ENCODE measurements around the gene IL21R. TPM values are rescaled to one million over a fixed set of nuclear protein-coding genes. Genes with fewer than 3 reads are reported as not detected.

The IL21R gene
- total and polyA plus RNA-seq, 5 experiments from 2014 or later: 26.5 to 47.1 (median 29.4) TPM

DNA sequence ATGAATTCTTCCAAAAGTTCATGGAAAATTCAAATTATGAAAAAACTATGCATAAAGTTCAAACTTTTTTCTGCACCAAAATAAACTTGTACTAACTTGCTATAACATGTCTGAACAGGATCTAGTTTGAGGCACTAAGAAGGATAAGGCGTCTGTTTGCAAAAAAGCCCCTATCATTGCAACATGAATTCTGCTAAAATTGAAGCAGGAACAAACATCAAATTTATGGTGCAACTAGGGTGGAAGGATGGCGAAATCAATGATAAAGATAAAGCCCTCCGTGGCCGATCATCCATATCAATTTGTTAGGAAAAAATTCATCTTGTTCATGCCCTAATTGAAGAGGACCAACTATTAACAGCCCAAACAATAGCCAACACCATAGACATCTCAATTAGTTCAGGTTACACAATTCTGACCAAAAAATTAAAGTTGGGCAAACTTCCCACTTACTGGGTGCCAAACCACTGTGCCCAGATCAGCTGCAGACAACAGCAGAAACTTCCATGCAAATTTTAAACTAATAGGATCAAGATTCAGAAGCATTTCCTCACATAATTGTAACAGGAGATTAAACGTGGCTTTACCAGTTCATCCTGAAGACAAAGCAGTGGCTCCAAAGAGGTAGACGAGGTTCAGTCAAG is 12.9 kb downstream of the IL21R start:
- peak overlapping the region in 9 of 10 donors; percentile 27 to 95 (median 65) for H3K27ac Mint-ChIP-seq
- H3K27me3 Mint-ChIP-seq: no peaks in the 10 kb centered on the region
- H3K9me3 Mint-ChIP-seq: peaks cover 0 to 14% (median 3%) of the 10 kb centered on the region in 9 donors
- H3K4me3 Mint-ChIP-seq: peak overlapping the region in 1 of 10 donors; percentile 9
- H3K36me3 Mint-ChIP-seq: peaks cover 18 to 69% (median 49%) of the 10 kb centered on the region in 3 donors
- DNase-seq: no peak
- ATAC-seq: no peak
- POLR2A ChIA-PET: interaction anchor here (0.9 kb wide), 1 partner anchor 9 kb away, joined by 3 read pairs; no protein-coding TSS in a partner anchor
- peaks cover 29 to 70% (median 62%) of the 10 kb centered on the region in 4 donors for H3K4me1 Mint-ChIP-seq

DNA sequence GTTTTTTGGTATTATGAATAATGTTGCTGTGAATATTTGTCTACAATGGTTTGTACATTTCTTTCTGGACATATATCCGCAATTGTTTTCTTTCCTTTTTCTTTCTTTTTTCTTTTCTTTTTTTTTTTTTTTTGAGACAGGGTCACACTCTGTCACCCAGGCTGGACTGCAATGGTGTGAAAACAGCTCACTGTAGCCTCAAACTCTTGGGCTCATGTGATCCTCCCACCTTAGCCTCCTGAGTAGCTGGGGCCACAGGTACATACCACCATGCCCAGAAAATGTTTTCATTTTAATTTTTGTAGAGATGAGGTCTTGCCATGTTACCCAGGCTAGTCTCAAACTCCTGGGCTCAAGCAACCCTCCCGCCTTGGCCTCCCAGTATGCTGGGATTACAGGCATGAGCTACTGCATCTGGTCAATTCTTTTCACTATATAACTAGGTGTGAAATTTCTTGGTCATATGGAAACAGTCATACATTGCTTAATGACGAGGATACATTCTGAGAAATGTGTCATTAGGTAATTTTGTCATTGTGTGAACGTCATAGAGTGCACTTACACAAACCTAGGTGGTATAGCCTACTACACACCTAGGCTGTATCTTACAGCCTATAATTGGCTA is 15.2 kb downstream of the IL21R start:
- peaks cover 20 to 55% (median 50%) of the 10 kb centered on the region in 4 donors for H3K4me1 Mint-ChIP-seq
- no peak overlapping the region for H3K4me3 Mint-ChIP-seq
- POLR2A ChIA-PET: interaction anchor here (1.7 kb wide), 1 partner anchor 13 kb away, joined by 4 read pairs; no protein-coding TSS in a partner anchor
- H3K27me3 Mint-ChIP-seq: no peaks in the 10 kb centered on the region
- DNase-seq (no peak), ATAC-seq (no peak)
- peaks cover 0 to 29% (median 13%) of the 10 kb centered on the region in 9 donors for H3K9me3 Mint-ChIP-seq
- H3K36me3 Mint-ChIP-seq: peaks cover 27 to 65% (median 53%) of the 10 kb centered on the region in 3 donors
- peak overlapping the region in 8 of 10 donors; percentile 16 to 95 (median 66) for H3K27ac Mint-ChIP-seq

DNA sequence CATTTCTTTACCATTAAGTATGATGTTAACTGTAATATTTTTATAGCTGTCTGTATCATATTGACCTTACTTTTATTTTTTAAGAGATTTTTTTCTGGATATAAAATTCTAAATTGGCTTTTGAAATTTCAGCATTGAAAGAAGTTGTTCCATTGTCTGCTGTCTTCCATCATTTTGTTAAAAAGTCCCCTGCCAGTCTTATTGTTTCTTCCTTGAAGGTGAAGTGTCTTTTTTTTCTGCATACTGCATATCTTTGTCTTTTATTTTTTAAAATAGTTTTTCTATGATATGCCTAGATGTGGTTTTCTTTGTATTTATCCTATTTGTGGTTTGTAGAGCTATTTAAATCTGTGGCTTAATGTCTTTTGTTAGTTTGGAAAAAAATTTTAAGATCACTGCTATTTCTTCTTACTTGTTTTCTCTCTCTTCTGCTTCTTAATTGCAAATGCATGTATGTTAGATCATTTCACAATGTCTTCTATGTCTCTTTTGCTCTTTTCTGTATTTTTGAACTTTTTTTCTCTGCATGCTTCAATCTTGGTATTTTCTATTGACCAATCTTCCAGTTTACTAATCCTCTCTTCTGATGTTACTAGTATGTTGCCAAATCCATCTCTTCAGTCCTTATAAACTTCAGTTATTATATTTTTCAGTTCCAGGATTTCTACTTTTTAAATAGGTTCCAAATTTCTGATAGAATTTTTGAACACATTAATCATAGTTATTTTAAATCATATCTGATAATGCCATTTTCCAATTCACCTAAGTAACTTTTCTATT is 20.2 kb downstream of the IL21R start:
- H3K27ac Mint-ChIP-seq: peak overlapping the region in 5 of 10 donors; percentile 13 to 80 (median 49)

GRCh38 chr16:27424772-27425498 is 23.0 kb downstream of the IL21R start:
- Mint-ChIP-seq H3K9me3 (peaks cover 3 to 35% (median 20%) of the 10 kb centered on the region in 9 donors), H3K4me3 (no peak overlapping the region), H3K4me1 (peaks cover 15 to 66% (median 49%) of the 10 kb centered on the region in 4 donors), H3K27me3 (no peaks in the 10 kb centered on the region), H3K36me3 (peaks cover 19 to 50% (median 42%) of the 10 kb centered on the region in 3 donors), H3K27ac (peak overlapping the region; percentile 17 to 90 (median 80))
- DNase-seq: no peak
- no peak for ATAC-seq
- POLR2A ChIA-PET: interaction anchor here (1.1 to 3.9 kb wide), 2 partner anchors 22 to 247 kb away, joined by 3 to 23 read pairs; partner anchors contain the start of gene IL21R

More for the DNA sequence above, 20.2 kb downstream of the IL21R start:
- peak overlapping the region in 2 of 10 donors; percentile 34 to 42 for H3K4me3 Mint-ChIP-seq
- H3K9me3 Mint-ChIP-seq: peaks cover 3 to 35% (median 20%) of the 10 kb centered on the region in 9 donors
- H3K27me3 Mint-ChIP-seq: no peaks in the 10 kb centered on the region
- DNase-seq (peak in 1 of 10 donors; percentile 41), ATAC-seq (no peak)
- H3K36me3 Mint-ChIP-seq: peaks cover 19 to 65% (median 50%) of the 10 kb centered on the region in 3 donors
- POLR2A ChIA-PET: interaction anchor here (0.9 to 1.7 kb wide), 3 partner anchors 15 to 25 kb away, joined by 3 to 6 read pairs (median 5); no protein-coding TSS in a partner anchor
- H3K4me1 Mint-ChIP-seq: peaks cover 11 to 53% (median 40%) of the 10 kb centered on the region in 4 donors

DNA sequence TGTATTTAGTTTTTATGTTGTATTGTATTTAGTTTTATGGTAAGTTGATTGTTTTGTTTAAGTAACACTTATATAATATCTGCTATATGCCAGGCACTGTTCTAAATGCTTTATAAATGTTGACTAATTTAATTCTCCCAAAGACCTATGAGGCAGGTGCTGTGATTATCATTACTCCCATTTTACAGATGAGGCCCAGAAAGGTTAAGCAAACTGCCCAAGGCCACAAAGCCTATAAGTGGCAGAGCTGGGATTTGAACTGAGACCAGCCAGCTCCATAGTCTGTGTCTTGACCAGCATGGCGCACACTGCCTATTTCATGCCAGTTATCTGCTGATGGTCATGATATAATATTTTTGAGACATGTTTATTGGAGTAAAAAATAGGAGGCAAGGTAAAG is 24.0 kb downstream of the IL21R start:
- Mint-ChIP-seq H3K27ac (peak overlapping the region; percentile 16 to 91 (median 82)), H3K4me3 (peak overlapping the region in 5 of 10 donors; percentile 2 to 58 (median 22)), H3K36me3 (peaks cover 12 to 49% (median 31%) of the 10 kb centered on the region in 3 donors), H3K27me3 (no peaks in the 10 kb centered on the region), H3K4me1 (peaks cover 17 to 72% (median 49%) of the 10 kb centered on the region in 4 donors), H3K9me3 (peaks cover 2 to 27% (median 15%) of the 10 kb centered on the region in 9 donors)
- ATAC-seq (no peak), DNase-seq (no peak)
- POLR2A ChIA-PET: interaction anchor here (1.8 to 3.9 kb wide), 2 partner anchors 20 to 23 kb away, joined by 6 to 23 read pairs; partner anchors contain the start of gene IL21R

GRCh38 chr16:27426423-27427408 is 24.7 kb downstream of the IL21R start:
- DNase-seq (peak in 7 of 10 donors; percentile 44 to 84 (median 55)), ATAC-seq (peak; percentile 95 to 96)
- POLR2A ChIA-PET: interaction anchor here (1.1 to 3.9 kb wide), 4 partner anchors 19 to 24 kb away, joined by 3 to 23 read pairs (median 4); partner anchors contain the start of gene IL21R
- peak overlapping the region in 9 of 10 donors; percentile 2 to 58 (median 32) for H3K4me3 Mint-ChIP-seq
- H3K9me3 Mint-ChIP-seq: peaks cover 2 to 20% (median 10%) of the 10 kb centered on the region in 9 donors
- peaks cover 9 to 50% (median 26%) of the 10 kb centered on the region in 3 donors for H3K36me3 Mint-ChIP-seq
- H3K27me3 Mint-ChIP-seq: no peaks in the 10 kb centered on the region
- H3K4me1 Mint-ChIP-seq: peaks cover 17 to 80% (median 50%) of the 10 kb centered on the region in 4 donors
- H3K27ac Mint-ChIP-seq: peak overlapping the region; percentile 60 to 91 (median 82)

DNA sequence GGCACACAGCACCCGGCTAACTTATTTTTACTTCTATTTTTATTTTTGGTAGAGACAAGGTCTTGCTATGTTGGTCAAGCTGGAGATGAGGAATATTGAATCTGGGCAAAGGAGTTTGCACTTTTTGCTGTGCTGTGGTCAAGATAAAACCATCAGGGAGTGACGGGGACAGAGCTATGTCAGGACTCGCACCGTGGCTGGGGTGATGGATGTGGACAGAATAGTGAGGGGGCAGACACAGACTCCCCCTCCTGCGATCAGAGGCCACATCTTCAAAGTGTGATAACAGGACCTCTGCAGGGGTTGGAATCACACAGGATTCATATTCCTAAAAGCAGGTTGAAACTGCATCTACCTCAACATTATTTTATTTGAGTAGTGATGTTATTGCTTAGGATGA is 25.6 kb downstream of the IL21R start:
- Mint-ChIP-seq H3K4me1 (peaks cover 17 to 85% (median 56%) of the 10 kb centered on the region in 4 donors), H3K4me3 (peak overlapping the region in 2 of 10 donors; percentile 19 to 36), H3K36me3 (peaks cover 1 to 50% (median 22%) of the 10 kb centered on the region in 3 donors), H3K27me3 (no peaks in the 10 kb centered on the region), H3K27ac (peak overlapping the region in 6 of 10 donors; percentile 15 to 90 (median 50)), H3K9me3 (peaks cover 0 to 12% (median 2%) of the 10 kb centered on the region in 9 donors)
- POLR2A ChIA-PET: interaction anchor here (1.1 to 3.9 kb wide), 4 partner anchors 19 to 24 kb away, joined by 3 to 23 read pairs (median 4); partner anchors contain the start of gene IL21R
- no peak for DNase-seq
- no peak for ATAC-seq

DNA sequence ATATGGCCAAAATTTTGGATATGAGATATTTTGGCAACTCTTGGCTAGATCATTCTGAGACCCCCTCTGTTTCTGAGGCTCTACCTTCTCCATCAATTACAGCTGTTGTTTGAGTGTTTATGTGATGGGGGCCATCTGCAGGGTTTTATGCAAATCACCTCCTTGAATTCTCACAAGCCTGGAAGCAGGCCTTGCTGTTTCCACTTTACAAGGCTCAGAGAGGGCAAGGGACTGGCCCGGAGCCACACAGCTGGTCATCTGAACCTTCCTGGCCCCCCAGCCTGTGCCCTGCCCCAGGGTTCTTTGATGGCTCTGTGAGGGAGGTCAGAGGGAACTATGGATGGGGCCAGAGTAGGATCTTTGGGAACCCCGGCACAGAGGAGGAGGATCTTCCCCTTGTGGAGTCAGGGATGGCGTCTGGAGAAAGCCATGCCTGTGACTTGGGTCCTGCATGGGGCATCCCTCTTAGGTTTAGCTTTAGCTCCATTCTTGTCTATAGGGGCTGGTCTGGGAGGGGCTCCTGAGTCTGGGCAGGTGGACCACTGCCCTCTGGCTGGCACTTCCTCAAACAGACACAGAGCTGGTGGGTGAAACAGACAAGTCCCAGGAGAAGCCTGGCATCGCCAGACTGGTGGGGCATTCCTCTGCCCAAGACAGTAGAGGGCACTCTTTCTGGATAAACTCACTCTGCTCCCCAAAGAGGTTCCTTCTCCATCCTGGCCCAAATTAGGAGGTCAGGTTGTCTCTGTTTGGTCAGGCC is 26.2 kb downstream of the IL21R start:
- peaks cover 0 to 5% (median 0%) of the 10 kb centered on the region in 9 donors for H3K9me3 Mint-ChIP-seq
- H3K36me3 Mint-ChIP-seq: peaks cover 3 to 51% (median 18%) of the 10 kb centered on the region in 3 donors
- no peak for DNase-seq
- no peak for ATAC-seq
- H3K27me3 Mint-ChIP-seq: no peaks in the 10 kb centered on the region
- POLR2A ChIA-PET: interaction anchor here (1.8 to 3.9 kb wide), 2 partner anchors 18 to 25 kb away, joined by 6 to 23 read pairs; partner anchors contain the start of gene IL21R
- H3K4me3 Mint-ChIP-seq: no peak overlapping the region
- H3K4me1 Mint-ChIP-seq: peaks cover 23 to 89% (median 62%) of the 10 kb centered on the region in 4 donors
- H3K27ac Mint-ChIP-seq: peak overlapping the region in 6 of 10 donors; percentile 14 to 75 (median 42)

DNA sequence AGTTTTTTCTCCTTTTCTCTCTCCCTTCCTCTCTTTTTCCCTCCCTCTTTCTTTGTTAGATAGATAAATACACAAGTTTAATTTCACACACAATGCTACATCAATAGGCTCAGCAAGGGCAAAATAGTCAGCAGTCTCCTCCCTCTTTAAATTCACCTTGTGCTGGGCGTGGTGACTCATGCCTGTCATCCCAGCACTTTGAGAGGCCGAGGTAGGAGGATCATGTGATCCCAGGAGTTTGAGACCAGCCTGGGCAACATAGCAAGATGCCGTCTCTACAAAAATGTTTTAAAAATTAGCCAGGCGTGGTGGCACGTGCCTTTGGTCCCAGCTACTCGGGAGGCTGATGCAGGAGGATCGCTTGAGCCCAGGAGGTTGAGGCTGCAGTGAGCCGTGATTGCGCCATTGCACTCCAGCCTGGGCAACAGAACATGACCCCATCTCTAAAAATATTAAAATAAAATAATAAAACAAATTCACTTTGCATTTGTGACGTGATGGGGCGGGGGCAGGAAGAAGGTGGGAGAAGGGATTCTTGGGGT is 27.4 kb downstream of the IL21R start:
- no peaks in the 10 kb centered on the region for H3K27me3 Mint-ChIP-seq
- no peak for DNase-seq
- no peaks in the 10 kb centered on the region for H3K9me3 Mint-ChIP-seq
- POLR2A ChIA-PET: no interaction called here
- H3K36me3 Mint-ChIP-seq: peaks cover 3 to 53% (median 11%) of the 10 kb centered on the region in 3 donors
- H3K27ac Mint-ChIP-seq: peak overlapping the region in 8 of 10 donors; percentile 39 to 90 (median 62)
- ATAC-seq: no peak
- H3K4me3 Mint-ChIP-seq: no peak overlapping the region
- H3K4me1 Mint-ChIP-seq: peaks cover 24 to 83% (median 58%) of the 10 kb centered on the region in 4 donors

Data from naive thymus-derived CD8-positive, alpha-beta T cell (primary cell).